ENCODE results near the gene MYO1D. TPM values are rescaled to one million over a fixed set of nuclear protein-coding genes. Genes with fewer than 3 reads are reported as not detected.

The MYO1D gene
- total RNA-seq, 2 donors from 2014 or later = 238 to 382 TPM

DNA sequence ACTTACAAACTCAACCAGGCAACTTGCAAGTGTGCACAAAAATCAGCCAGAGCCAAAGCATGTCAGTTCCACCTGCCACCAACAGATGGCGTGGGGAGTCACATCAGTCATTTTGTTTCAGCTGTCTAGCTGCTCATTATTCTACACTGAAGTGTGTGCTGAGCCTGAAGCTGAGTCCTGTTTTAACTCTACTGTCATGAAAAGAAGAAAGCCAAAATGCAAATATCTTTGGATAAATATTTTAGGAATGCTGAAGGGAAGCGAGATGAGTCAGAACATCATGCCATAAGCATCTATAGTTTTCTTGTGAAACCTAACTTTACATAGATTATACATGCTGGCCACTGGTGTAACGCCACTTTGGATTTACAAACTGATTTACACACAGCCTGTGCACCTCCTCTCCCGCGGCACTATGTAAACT, 217.5 kb downstream of the MYO1D start:
- no peak overlapping the region for H3K27ac ChIP-seq
- intact Hi-C loops (cut with DNase I) = loop anchor here (5.0 kb wide), 1 partner anchor 98 kb away; no protein-coding TSS in a partner anchor
- TF ChIP-seq, protein P1, sequence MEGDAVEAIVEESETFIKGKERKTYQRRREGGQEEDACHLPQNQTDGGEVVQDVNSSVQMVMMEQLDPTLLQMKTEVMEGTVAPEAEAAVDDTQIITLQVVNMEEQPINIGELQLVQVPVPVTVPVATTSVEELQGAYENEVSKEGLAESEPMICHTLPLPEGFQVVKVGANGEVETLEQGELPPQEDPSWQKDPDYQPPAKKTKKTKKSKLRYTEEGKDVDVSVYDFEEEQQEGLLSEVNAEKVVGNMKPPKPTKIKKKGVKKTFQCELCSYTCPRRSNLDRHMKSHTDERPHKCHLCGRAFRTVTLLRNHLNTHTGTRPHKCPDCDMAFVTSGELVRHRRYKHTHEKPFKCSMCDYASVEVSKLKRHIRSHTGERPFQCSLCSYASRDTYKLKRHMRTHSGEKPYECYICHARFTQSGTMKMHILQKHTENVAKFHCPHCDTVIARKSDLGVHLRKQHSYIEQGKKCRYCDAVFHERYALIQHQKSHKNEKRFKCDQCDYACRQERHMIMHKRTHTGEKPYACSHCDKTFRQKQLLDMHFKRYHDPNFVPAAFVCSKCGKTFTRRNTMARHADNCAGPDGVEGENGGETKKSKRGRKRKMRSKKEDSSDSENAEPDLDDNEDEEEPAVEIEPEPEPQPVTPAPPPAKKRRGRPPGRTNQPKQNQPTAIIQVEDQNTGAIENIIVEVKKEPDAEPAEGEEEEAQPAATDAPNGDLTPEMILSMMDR (IDR thresholded peaks at IDR 0.05) = peak; percentile 93

DNA sequence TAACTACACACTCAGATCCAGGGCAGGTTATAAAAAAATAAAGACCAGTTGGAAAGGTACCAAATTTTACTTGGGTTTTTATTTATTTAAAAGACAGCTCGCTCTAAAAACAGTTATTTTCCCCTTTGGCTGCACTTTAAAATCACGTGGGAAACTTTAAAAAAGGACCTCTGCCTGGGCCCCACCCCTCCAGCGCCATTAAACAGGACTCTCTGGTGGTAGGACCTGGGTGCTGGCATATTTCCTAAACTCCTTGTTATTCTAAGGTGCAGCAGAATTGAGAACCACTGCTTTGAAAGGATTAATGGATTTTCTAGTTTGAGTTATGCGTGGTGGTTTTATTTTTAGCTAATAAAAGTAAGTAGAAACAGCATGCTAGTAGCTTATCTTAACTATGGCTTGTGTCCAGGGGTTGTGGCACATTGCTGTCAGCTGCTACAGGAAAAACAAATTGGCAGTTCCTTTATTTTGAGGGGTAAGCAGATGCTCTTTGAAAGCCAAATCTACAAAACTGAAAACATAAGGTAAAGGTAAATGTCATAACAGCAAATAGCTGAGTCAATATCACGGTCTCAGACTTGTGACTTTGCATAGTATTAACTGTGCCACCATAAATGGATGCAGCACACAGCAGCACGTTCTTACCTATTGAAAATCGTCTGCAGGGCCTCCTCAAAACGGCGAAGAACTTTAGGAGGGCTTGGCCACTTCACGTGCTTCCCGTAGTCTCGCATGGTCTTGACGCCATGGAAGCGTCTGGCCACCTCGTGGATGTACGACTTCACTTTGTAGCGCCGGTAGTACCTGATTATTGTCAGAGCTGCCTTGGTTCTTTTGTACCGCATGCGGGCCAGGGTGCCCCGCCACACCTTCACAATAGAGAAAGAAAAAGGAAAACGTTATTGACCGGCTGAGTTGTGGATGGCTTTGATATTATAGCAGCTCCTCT, 218.2 kb downstream of the MYO1D start:
- Histone ChIP-seq H3K4me1 (no peaks in the 10 kb centered on the region), H3K36me3 (peaks cover 4% of the 10 kb centered on the region), H3K27ac (no peak overlapping the region), H3K9ac (ENCODE audit: low read depth in 2 of 2, low read length in 2 of 2) (no peak overlapping the region), H3K9me3 (no peaks in the 10 kb centered on the region), H3K4me3 (no peak overlapping the region), H3K27me3 (no peaks in the 10 kb centered on the region)
- no peak for DNase-seq
- intact Hi-C loops (cut with DNase I) = loop anchor here (5.0 kb wide), 1 partner anchor 99 kb away; no protein-coding TSS in a partner anchor
- TF ChIP-seq, protein P1 (IDR thresholded peaks at IDR 0.05) = no peak

More for the DNA sequence above, 217.5 kb downstream of the MYO1D start:
- no peaks in the 10 kb centered on the region for H3K4me1 ChIP-seq
- DNase-seq = peak; percentile 73
- no peaks in the 10 kb centered on the region for H3K9me3 ChIP-seq
- H3K9ac ChIP-seq (ENCODE audit: low read depth in 2 of 2, low read length in 2 of 2) = no peak overlapping the region
- H3K36me3 ChIP-seq = peaks cover 4% of the 10 kb centered on the region
- H3K4me3 ChIP-seq = no peak overlapping the region
- H3K27me3 ChIP-seq = no peaks in the 10 kb centered on the region

DNA sequence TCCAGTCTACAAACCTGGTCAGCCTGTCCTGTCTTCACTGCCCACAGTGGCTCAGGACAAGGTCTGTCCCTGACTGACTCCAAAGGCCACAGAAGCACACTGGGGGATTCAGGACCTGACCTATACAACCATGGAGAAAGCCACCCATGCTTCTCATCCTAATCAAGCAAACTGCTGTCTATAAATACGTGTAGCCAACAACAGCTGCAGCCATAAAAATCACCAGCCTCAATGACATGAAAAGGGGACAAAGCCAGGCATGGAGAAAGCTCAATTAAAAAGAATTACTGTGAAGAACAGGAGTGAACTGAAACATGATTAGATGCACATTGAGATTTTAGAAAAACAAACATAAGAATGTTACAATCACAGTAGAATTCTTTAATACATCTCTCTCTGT, 220.0 kb downstream of the MYO1D start:
- H3K36me3 ChIP-seq = peaks cover 2% of the 10 kb centered on the region
- intact Hi-C loops (cut with DNase I) = loop anchor here (5.0 kb wide), 1 partner anchor 100 kb away; no protein-coding TSS in a partner anchor
- TF ChIP-seq, protein P1 (IDR thresholded peaks at IDR 0.05) = no peak

DNA sequence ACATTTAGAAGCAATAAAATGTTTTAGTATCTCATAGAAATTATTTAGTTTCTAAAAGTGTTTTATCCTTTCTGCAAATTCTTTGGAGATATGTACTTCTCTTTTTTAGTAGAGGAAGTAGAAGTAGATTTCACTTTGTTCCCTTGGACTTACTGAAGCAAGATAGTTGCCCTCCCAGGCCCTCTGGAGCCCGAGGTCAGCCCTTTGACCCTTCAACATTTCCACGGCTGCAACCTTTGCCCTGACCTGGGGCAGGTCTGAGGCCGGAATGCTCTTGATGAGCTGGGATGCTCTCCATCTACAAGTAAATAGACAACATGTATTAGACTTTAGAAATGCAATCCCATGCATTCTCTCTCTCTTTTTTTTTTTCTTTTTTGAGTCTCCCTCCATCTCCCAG, 222.6 kb downstream of the MYO1D start:
- intact Hi-C loops (cut with DNase I) = no loop called here
- H3K27me3 ChIP-seq = no peaks in the 10 kb centered on the region

More for the DNA sequence above, 220.0 kb downstream of the MYO1D start:
- H3K27me3 ChIP-seq = no peaks in the 10 kb centered on the region
- H3K9me3 ChIP-seq = no peaks in the 10 kb centered on the region
- no peak for DNase-seq
- H3K4me3 ChIP-seq = no peak overlapping the region
- H3K9ac ChIP-seq (ENCODE audit: low read depth in 2 of 2, low read length in 2 of 2) = no peak overlapping the region
- H3K4me1 ChIP-seq = no peaks in the 10 kb centered on the region
- no peak overlapping the region for H3K27ac ChIP-seq

DNA sequence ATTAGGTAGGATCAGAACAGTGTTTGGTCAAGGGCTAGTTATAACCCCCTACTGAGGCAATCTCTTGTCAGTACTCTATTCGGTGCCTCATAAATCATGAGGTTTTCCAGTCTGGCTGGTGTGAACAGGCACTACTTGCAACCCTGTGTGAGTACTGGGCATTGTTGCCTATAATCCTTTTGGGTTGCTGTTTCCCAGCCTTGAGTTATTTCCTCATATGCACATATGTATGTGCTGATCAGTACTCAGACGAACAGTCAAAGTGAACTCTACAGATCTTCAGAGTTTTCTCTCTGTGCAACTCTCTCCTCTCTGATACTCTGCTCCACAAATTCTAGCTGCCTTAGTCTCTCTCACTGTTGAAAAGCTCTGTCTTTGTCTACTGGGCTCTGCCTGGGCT, 225.8 kb downstream of the MYO1D start:
- Histone ChIP-seq H3K4me3 (no peak overlapping the region), H3K36me3 (peaks cover 6% of the 10 kb centered on the region)
- intact Hi-C loops (cut with DNase I) = no loop called here

More for the DNA sequence above, 222.6 kb downstream of the MYO1D start:
- TF ChIP-seq, protein P1 (IDR thresholded peaks at IDR 0.05) = no peak
- H3K36me3 ChIP-seq = peaks cover 6% of the 10 kb centered on the region
- no peak overlapping the region for H3K9ac ChIP-seq (ENCODE audit: low read depth in 2 of 2, low read length in 2 of 2)
- no peak for DNase-seq
- H3K27ac ChIP-seq = no peak overlapping the region
- no peaks in the 10 kb centered on the region for H3K4me1 ChIP-seq
- no peaks in the 10 kb centered on the region for H3K9me3 ChIP-seq
- H3K4me3 ChIP-seq = no peak overlapping the region

More for the DNA sequence above, 225.8 kb downstream of the MYO1D start:
- Histone ChIP-seq H3K27me3 (no peaks in the 10 kb centered on the region), H3K9ac (ENCODE audit: low read depth in 2 of 2, low read length in 2 of 2) (no peak overlapping the region), H3K4me1 (no peaks in the 10 kb centered on the region), H3K27ac (no peak overlapping the region), H3K9me3 (no peaks in the 10 kb centered on the region)
- DNase-seq = no peak
- TF ChIP-seq, protein P1 (IDR thresholded peaks at IDR 0.05) = no peak
